ENCODE results near the gene SEMA5A. TPM values are rescaled to one million over a fixed set of nuclear protein-coding genes. Genes with fewer than 3 reads are reported as not detected.

The SEMA5A gene
- total RNA-seq, 1 donor from 2014 or later: not detected

- no peak for DNase-seq
- no peaks in the 10 kb centered on the region for H3K27me3 Mint-ChIP-seq
- intact Hi-C loops (cut with micrococcal nuclease): no loop called here
- H3K4me1 Mint-ChIP-seq: no peaks in the 10 kb centered on the region
- no peaks in the 10 kb centered on the region for H3K36me3 Mint-ChIP-seq (ENCODE audit: low read depth)
- H3K4me3 Mint-ChIP-seq: no peak overlapping the region
- peaks cover 22% of the 10 kb centered on the region for H3K9me3 Mint-ChIP-seq
- H3K27ac Mint-ChIP-seq: no peak overlapping the region
Observed at GRCh38 chr5:9020996-9021395, 524.9 kb downstream of the SEMA5A start.

GRCh38 chr5:9015937-9016270 is 530.0 kb downstream of the SEMA5A start:
- no peak overlapping the region for H3K4me3 Mint-ChIP-seq
- no peaks in the 10 kb centered on the region for H3K4me1 Mint-ChIP-seq
- intact Hi-C loops (cut with micrococcal nuclease): no loop called here
- DNase-seq: no peak
- H3K27ac Mint-ChIP-seq: no peak overlapping the region
- H3K9me3 Mint-ChIP-seq: peaks cover 9% of the 10 kb centered on the region
- H3K36me3 Mint-ChIP-seq (ENCODE audit: low read depth): no peaks in the 10 kb centered on the region
- H3K27me3 Mint-ChIP-seq: no peaks in the 10 kb centered on the region

- peaks cover 5% of the 10 kb centered on the region for H3K9me3 Mint-ChIP-seq
- no peaks in the 10 kb centered on the region for H3K4me1 Mint-ChIP-seq
- no peaks in the 10 kb centered on the region for H3K27me3 Mint-ChIP-seq
- DNase-seq: no peak
- H3K36me3 Mint-ChIP-seq (ENCODE audit: low read depth): no peaks in the 10 kb centered on the region
- H3K4me3 Mint-ChIP-seq: no peak overlapping the region
- intact Hi-C loops (cut with micrococcal nuclease): no loop called here
- H3K27ac Mint-ChIP-seq: no peak overlapping the region
Observed at GRCh38 chr5:9015260-9015936, 530.5 kb downstream of the SEMA5A start.

GRCh38 chr5:9013147-9013546 is 532.7 kb downstream of the SEMA5A start:
- intact Hi-C loops (cut with micrococcal nuclease): no loop called here
- H3K4me3 Mint-ChIP-seq: no peak overlapping the region
- no peak for DNase-seq
- H3K27me3 Mint-ChIP-seq: no peaks in the 10 kb centered on the region
- H3K36me3 Mint-ChIP-seq (ENCODE audit: low read depth): no peaks in the 10 kb centered on the region
- H3K27ac Mint-ChIP-seq: no peak overlapping the region
- H3K9me3 Mint-ChIP-seq: peaks cover 1% of the 10 kb centered on the region
- no peaks in the 10 kb centered on the region for H3K4me1 Mint-ChIP-seq

GRCh38 chr5:9009931-9010651 is 535.8 kb downstream of the SEMA5A start:
- H3K27ac Mint-ChIP-seq: no peak overlapping the region
- intact Hi-C loops (cut with micrococcal nuclease): no loop called here
- H3K27me3 Mint-ChIP-seq: no peaks in the 10 kb centered on the region
- H3K4me3 Mint-ChIP-seq: no peak overlapping the region
- H3K9me3 Mint-ChIP-seq: peaks cover 7% of the 10 kb centered on the region
- no peak for DNase-seq
- H3K36me3 Mint-ChIP-seq (ENCODE audit: low read depth): no peaks in the 10 kb centered on the region
- no peaks in the 10 kb centered on the region for H3K4me1 Mint-ChIP-seq

- no peak for DNase-seq
- Mint-ChIP-seq H3K36me3 (ENCODE audit: low read depth) (no peaks in the 10 kb centered on the region), H3K4me3 (no peak overlapping the region), H3K9me3 (no peaks in the 10 kb centered on the region), H3K27ac (no peak overlapping the region), H3K4me1 (no peaks in the 10 kb centered on the region), H3K27me3 (no peaks in the 10 kb centered on the region)
- intact Hi-C loops (cut with micrococcal nuclease): no loop called here
Observed at GRCh38 chr5:8997542-8998070, 548.3 kb downstream of the SEMA5A start.

- Mint-ChIP-seq H3K4me1 (no peaks in the 10 kb centered on the region), H3K9me3 (no peaks in the 10 kb centered on the region), H3K4me3 (no peak overlapping the region), H3K27ac (no peak overlapping the region), H3K36me3 (ENCODE audit: low read depth) (no peaks in the 10 kb centered on the region), H3K27me3 (no peaks in the 10 kb centered on the region)
- intact Hi-C loops (cut with micrococcal nuclease): no loop called here
- no peak for DNase-seq
Observed at GRCh38 chr5:8993031-8993430, 552.8 kb downstream of the SEMA5A start.

Other genes starting within 250 kb of the SEMA5A start
- not detected in 2 replicates for gene TAS2R1, start 84.3 kb upstream of the SEMA5A start, total RNA-seq

Data from activated CD4-positive, alpha-beta T cell treated with anti-CD3 and anti-CD28 coated beads, Interleukin-2, amount 10 ng/mL, durations not matched to agents 24 days and 14 days (primary cell).